A375 (cell line): ENCODE measurements around the gene TRIM42. TPM values are rescaled to one million over a fixed set of nuclear protein-coding genes. Genes with fewer than 3 reads are reported as not detected.

ENCODE experiments used
- total RNA-seq: library from RNA; depleted of rRNA; stranded (reverse); fragments of >200 nt; shearing (Covaris generic); gene quantifications from 2 replicates; pipeline ENCODE4 v1.2.3, GENCODE V29; 2014; rRNA removed

The TRIM42 gene
- not detected in 2 replicates for total RNA-seq

DNA sequence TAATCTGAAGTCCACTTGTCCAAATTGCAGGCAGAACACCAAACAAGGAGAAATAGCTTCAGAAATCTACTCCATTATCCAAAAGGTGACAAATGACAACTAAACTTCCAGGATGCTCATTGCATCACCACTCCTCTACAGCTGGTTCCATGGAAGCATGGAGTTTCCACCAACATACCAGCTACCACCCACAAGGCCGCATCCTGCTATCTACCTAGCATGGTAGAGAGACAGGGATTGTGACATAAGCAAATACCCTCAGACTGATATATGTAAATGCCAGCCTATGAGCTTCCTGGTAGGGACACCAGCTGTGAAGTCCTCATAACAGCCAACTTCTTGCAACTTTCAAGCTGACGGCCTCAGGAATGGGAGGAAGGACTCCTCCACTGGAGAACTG, at the start of gene TRIM42:
TRIM42 (plus strand) TSS at position 301 of the 400 bp plus-strand sequence. CDS start 166 bp downstream, outside the sequence.

